Brain pericyte (primary cell): ENCODE data around the gene SH3RF3.

ENCODE experiments used
- DNase-seq: peaks from one replicate; pipeline ENCODE4 v3.0.0-alpha.2; 2012; ENCODE audit warnings: low read depth, low spot score

SH3RF3 gene

GRCh38 chr2:109434351-109434750, 305.3 kb downstream of the SH3RF3 start:
- DNase-seq = no peak

- no peak for DNase-seq
Measured at GRCh38 chr2:109435066-109435690, 306.2 kb downstream of the SH3RF3 start.

GRCh38 chr2:109435901-109436598, 307.0 kb downstream of the SH3RF3 start:
- DNase-seq = peak; percentile 78

- no peak for DNase-seq
Measured at GRCh38 chr2:109436610-109437225, 307.7 kb downstream of the SH3RF3 start.

GRCh38 chr2:109437325-109438090, 308.5 kb downstream of the SH3RF3 start:
- DNase-seq = no peak

GRCh38 chr2:109438146-109438545, 309.1 kb downstream of the SH3RF3 start:
- no peak for DNase-seq

GRCh38 chr2:109438773-109439389, 309.9 kb downstream of the SH3RF3 start:
- no peak for DNase-seq

- DNase-seq = no peak
Measured at GRCh38 chr2:109439390-109439786, 310.4 kb downstream of the SH3RF3 start.

GRCh38 chr2:109439986-109440385, 311.0 kb downstream of the SH3RF3 start:
- DNase-seq = no peak

GRCh38 chr2:109440499-109441156, 311.6 kb downstream of the SH3RF3 start:
- DNase-seq = no peak

- DNase-seq = no peak
Measured at GRCh38 chr2:109442715-109443319, 313.8 kb downstream of the SH3RF3 start.

GRCh38 chr2:109444916-109445315, 315.9 kb downstream of the SH3RF3 start:
- no peak for DNase-seq

GRCh38 chr2:109446278-109447131, 317.5 kb downstream of the SH3RF3 start:
- no peak for DNase-seq

GRCh38 chr2:109447251-109447661, 318.3 kb downstream of the SH3RF3 start:
- peak; percentile 88 for DNase-seq

- no peak for DNase-seq
Measured at GRCh38 chr2:109447776-109448175, 318.8 kb downstream of the SH3RF3 start.

GRCh38 chr2:109448207-109448606, 319.2 kb downstream of the SH3RF3 start:
- no peak for DNase-seq

- no peak for DNase-seq
Measured at GRCh38 chr2:109448946-109449788, 320.2 kb downstream of the SH3RF3 start.

GRCh38 chr2:109450574-109451273, 321.7 kb downstream of the SH3RF3 start:
- DNase-seq = no peak
